COR-L47 (cell line): Measurements from ENCODE around the gene PGA4.
"Not testable (repeated sequence)": the region's sequence is repeated elsewhere in the genome, so short reads cannot be mapped to it uniquely, and the experiment has no call there.

Source experiments
- DNase-seq: peaks from one replicate; lab custom pipeline; 2025; lab: John Stamatoyannopoulos, UW

The PGA4 gene

DNA sequence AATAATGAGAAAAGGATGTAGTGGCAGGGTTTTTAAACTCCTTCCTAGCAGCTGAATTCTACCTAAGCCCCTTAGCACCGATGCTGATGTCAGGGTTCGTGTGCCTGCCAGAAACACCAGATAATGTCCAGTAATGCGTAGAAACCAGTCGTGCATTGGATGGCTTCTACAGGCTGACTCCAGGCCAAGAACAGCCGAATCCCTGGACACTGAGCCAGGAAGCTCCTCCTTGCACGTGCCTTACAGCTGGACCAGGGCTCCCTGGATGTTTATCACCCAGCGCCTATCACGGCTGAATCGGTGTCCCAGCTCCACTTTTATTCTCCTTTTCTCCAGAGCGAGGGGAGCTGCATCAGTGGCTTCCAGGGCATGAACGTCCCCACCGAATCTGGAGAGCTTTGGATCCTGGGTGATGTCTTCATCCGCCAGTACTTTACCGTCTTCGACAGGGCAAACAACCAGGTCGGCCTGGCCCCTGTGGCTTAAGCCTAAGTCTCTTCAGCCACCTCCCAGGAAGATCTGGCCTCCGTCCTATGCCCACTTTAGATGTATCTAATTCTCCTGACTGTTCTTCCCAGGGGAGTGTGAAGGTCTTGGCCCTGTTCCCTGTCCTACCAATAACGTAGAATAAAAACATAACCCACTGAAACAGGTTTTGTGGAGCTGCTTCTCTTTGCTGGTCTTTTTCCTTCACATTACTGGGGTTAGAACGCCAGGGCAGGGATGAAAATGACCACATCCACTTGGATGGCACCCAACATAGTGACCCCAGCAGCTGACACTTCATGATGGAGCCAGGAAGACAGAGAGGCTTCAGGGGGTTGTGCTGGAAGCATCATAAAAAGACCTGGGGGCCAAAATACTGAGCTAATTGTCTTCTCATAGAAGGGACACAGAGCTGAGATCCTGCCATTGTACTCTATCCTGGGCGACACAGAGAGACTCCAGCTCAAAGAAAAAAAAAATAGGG lies 28.9 kb downstream of the PGA4 start:
- DNase-seq = not testable (repeated sequence)

DNA sequence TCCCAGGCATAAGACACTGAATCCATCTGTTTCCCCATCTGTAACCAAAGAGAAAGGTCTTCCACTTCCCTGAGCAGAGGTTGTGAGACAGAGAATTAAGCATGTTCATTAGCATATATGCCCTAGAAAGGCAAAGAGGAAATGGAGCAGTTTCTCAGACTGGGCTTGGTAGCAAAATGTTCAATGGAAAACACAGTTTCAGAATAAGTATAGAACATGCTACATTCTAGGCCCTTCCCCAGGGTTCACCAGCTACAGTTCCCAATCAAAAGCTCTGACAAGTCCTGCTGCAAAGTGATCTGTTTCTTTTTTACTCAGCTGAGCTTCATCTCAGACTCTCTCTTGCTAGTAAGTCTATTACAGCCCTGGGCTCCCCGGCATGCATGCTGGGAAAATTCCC lies 30.2 kb downstream of the PGA4 start:
- not testable (repeated sequence) for DNase-seq

DNA sequence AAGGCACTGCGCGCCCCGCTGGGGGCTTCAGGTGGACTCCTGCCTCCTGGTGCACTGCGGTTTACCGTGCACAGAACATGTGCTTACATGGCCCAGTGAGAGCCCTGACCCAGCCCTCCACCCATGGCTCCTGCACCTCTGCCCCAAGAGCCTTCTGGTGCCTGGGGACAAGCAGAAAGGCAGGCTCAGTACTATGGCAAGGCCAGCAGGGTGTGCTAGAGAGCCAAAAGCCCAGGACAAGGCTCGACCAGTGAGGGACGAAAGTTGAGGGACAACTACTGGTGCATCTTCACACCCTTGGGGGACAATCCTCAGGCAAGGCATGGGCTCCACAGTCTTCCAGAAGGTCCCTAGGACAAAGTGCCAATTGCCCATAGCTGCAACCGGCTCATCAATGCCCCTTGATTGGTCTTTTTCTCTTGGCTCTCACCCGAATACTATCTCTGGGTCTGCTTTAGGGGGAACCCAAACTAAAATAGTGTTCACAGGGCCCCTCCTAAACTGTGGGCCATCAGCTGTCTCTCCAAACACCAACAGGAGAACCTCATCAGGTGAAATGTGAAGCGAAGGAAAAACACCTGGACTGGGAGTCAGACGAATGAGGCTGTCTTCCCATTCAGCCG lies 32.4 kb downstream of the PGA4 start:
- DNase-seq = peak; percentile 23

DNA sequence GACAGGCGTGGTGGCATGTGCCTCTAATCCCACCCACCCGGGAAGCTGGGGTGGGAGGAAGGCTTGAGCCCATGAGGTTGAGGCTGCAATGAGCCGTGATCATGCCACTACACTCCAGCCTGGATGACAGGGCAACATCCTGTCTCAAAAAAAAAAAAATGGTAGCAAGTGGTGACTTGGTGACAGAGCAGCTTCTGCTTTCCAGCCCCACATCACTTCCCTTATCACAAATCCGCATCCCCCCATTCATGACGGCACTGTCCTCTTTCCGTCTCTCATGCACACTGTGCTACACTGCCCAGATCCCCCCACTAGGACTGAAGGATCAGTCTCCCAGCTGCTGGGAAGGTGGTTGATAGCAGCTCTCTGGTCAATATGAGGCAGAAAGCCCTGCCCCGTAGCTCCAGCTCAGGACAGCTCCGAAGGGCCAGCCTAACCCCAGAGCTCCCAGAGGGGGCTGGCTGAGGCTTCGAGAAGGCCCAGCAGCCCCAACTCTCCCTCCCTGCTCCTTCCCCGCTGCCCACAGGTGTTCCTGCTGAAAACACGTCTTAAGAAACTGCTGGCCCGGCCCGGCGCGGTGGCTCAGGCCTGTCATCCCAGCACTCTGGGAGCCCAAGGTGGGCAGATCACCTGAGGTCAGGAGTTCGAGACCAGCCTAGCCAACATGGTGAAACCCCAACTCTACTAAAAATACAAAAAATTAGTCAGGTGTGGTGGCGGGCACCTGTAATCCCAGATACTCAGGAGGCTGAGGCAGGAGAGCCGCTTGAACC lies 34.7 kb downstream of the PGA4 start:
- no peak for DNase-seq

DNA sequence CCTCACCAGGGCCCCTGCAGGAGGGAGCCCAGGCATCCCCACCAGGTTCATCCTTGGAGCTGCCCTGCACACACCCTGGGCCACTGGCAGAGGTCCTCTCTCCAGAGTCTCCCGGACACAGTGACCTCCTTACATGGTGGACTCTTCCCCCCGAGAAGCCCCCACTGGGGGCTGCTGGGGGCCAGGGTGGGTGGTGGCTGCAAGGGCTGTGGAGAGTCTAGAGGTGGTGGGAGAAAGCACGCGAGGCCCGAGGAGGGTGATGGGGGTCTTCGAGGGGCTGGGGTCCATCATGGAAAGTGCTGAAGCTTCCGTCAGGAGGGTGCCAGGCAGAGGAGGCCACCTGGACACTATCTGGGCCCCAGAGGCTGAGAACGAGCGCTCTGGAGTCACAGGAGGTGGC lies 36.4 kb downstream of the PGA4 start:
- no peak for DNase-seq

DNA sequence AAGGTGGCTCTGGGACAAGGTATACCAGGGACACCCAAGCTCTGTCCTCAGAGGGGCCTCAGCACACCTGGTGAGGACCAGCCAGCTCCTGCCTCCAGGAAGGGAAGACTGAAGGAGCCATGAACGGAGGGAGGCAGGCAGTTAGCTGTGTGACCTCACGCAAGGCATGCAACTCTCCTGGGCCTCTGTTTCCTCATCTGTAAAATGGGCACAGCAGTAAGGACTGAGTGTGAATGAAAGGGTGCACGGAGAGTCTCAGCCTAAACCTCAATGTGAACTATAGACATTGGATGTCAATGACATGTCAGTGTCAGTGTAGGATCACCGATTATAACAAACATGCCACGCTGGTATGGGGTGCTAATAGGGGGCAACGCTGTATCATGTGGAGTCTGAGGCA lies 37.2 kb downstream of the PGA4 start:
- no peak for DNase-seq

DNA sequence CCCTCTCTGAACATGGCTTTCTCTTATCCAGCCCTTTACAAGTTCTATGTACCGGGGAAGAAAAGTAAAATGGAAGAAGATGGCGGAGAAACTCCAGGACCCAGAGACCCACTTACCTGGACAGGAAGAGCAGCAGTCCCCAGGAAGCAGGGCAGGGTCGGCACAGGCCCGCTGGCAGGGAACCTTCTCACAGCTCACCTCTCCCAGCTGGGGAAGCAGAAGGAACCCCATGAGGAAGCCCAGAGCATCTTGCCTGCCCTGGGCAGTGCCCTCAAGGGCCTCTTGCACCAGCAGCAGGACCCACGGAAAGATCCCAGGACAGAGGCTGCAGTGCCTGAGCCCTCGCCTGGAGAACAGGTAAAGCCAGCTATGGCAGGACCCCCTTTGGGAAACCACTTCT lies 42.2 kb downstream of the PGA4 start:
- DNase-seq = no peak

GRCh38 chr11:61264795-61265194 lies 42.6 kb downstream of the PGA4 start:
- DNase-seq = no peak

DNA sequence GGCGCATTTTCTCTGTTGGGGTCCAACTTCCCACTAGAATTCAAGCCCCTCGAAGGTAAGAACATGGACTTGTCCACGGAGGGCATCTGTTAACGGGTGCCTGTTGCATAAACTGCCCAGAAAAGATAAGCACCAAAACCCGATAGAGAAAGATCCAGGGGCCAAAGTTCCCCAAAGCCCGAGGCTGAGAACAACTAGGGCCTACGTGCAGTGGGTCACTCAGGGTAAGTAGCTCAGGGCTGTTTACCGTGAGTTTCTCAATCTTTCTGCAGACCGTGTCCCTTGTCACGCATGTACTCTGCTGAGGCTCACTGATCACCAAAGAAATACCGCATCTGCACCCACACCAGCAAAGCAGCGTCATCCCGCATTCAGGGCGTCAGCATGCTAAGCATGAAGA lies 43.2 kb downstream of the PGA4 start:
- DNase-seq = no peak

DNA sequence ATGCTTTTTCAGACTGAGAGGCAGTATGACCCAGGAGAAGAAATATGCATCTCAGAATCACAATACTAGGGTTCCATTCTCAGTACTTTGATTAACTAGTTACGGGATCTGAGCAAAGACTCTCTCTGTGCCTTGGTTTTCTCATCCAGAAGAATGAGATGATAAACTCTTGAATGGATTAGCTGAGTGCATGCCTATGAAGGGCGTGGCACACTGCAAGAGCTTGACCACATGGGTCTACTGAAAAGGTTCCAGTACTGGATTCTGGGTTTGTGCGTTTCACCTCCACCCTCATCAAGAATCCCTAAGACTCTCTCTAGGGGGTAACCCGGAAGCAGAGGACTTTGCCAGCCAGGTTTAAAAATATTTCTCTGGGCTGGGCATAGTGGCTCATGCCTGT lies 44.5 kb downstream of the PGA4 start:
- DNase-seq = no peak

DNA sequence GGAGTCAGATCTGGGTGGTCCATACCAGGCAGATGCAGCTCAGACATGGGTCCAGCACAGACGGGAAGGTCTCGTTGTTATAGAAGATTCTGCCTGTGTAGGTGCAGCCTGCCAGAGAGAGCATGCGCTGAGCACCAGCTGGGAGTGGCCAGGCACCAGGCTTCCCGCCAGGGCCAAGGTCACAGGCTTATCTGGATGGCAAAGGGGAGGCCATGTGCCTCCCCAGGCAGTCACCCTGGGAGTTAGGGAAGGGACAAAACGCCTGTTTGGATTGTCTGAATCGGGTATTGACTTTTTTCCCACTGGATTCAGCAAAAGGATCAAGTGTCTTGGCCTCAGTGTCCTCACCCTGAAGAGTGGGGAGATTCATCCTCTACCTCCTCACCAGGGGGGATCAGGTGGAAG lies 45.3 kb downstream of the PGA4 start:
- no peak for DNase-seq

- no peak for DNase-seq
Measured at GRCh38 chr11:61268588-61269250, 46.6 kb downstream of the PGA4 start.

GRCh38 chr11:61270354-61271076 lies 48.4 kb downstream of the PGA4 start:
- no peak for DNase-seq

DNA sequence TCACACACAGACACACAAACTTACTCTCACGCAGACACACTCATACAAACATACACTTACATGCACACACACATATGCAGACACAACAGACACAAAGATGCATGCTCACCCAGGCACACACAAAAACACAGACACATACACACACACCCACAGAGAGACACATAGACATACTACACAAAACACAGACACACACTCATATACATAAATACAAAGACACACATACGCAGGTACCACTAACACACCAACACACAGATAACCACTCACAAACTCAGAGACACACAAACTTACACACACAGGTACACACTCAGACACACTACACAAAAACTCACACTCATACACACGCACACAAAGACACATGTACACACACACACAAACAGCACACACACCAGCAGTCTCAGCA lies 50.6 kb downstream of the PGA4 start:
- DNase-seq = no peak

GRCh38 chr11:61273178-61274078 lies 51.3 kb downstream of the PGA4 start:
- DNase-seq = peak; percentile 37

DNA sequence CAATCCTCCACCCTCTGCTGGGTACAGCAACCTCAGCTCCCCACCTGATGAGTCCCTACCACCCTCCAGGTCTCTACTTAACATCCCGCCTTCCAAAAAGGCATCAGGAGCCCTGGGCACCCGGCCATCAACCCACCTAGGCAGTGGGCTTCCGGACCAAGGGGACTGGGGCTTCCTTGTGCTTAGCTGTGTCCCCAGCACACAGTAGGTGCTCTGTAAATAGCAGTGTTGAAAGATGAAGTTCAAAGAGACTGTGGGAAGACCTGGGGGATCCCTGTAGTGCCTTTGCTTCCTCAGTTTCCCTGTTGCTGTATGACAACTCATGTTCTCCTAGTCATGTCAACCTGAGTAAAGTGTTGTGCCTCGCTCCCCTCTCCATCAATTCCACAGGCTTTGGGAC lies 51.9 kb downstream of the PGA4 start:
- no peak for DNase-seq

DNA sequence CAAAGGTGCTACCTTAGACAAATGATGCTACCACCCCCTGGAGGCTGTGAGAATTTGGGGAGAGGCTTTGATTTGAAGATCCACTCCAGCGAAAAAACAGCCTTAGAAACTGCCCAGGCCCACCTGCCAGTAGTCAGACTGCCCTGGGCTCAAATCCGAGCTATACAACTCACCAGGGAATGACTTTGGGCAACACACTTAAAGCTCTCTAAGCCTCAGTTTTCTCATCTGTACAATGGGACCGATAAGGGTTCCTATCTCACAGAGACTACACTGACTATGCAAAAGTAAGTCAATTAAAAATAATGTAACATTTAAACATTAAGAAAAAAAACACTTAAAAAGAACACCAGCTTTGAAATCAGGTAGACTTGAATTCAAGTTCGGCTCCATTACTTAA lies 53.0 kb downstream of the PGA4 start:
- DNase-seq = no peak

GRCh38 chr11:61277186-61278000 lies 55.2 kb downstream of the PGA4 start:
- no peak for DNase-seq

- DNase-seq = no peak
Measured at GRCh38 chr11:61278001-61278470, 55.9 kb downstream of the PGA4 start.
